ENCODE results near the gene LGALS8.
"Not testable (repeated sequence)": the region's sequence is repeated elsewhere in the genome, so short reads cannot be mapped to it uniquely, and the experiment has no call there.

The LGALS8 gene

DNA sequence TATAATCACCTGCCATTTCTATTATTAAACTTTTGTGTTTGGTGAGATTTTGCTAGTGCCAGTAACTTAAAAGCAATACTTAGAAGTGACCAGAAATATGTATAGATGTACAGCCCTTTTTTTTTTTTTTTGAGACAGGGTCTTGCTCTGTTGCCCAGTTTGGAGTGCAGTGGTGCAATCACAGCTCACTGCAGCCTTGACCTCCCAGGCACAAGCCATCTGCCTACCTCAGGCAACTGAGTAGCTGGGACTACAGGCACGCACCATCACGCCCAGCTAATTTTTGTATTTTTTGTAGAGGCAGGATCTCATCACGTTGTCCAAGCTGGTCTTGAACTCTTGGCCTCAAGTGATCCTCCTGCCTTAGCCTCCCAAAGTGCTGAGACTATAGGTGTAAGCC is 56.6 kb downstream of the LGALS8 start:
- in situ Hi-C loops (cut with MboI; ENCODE audit: low sequenced_read_pairs) = not testable (repeated sequence)

DNA sequence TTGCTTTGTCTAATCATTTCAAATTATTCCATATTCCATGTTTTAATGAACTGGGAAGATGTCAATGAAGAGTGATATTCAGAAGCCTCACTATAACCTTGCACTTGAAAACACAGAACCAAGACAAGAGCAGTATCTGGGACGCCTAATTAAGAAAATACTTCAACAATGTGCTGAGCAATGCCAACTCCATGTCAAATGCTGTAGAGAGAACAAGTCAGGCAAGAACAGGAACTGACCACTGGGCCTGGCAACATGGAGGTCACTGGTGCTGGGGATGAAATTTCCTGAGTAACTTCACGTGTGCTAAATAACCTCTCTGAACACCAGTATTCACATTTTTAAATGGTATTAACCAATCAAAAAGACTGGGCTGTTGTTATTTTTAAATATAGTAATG is 57.7 kb downstream of the LGALS8 start:
- in situ Hi-C loops (cut with MboI; ENCODE audit: low sequenced_read_pairs) = no loop called here

DNA sequence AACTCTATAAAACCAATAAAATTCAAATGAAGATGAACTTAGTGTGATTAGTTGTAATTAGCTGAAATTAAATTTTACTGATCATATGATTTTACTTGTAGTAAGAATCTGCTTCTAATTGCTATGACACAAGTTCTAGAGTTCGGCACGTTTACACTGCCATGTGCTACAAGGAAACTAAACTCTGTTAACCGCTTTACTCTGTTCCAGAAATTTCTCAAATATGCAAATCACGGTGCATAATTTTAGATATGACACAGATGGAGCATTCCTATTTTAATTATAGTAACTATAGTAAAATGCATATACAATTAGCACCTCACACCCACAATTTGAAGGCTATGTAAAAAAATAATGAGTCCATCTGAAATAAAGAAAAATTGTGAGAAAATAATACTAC is 65.7 kb downstream of the LGALS8 start:
- in situ Hi-C loops (cut with MboI; ENCODE audit: low sequenced_read_pairs) = no loop called here

DNA sequence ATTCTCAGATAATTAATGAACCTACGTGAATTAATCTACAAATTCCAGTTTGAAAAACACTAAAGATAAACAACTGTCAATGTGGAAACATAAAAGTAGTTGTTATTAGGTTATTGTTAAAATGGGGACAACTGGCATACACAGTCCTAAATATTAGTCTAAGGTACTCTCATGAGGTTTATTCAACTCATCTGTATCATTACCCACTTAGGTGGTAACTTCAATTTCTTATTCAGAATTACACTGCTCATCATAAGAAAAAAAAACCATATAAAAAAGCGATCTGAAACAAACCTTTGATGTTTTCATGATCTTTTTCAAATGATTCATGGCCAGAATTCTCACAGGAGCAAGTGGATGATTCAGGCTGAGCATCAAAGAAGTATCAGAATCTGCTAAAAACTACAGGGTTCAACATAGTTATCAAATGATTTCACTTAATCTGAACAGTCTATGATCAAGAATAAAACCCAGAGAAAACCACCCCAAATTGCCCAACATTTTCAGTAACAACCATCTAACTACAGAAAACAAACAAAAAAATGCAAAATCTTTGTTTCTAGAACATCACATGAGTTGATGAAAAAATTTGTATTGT is 66.9 kb downstream of the LGALS8 start:
- in situ Hi-C loops (cut with MboI; ENCODE audit: low sequenced_read_pairs) = no loop called here

DNA sequence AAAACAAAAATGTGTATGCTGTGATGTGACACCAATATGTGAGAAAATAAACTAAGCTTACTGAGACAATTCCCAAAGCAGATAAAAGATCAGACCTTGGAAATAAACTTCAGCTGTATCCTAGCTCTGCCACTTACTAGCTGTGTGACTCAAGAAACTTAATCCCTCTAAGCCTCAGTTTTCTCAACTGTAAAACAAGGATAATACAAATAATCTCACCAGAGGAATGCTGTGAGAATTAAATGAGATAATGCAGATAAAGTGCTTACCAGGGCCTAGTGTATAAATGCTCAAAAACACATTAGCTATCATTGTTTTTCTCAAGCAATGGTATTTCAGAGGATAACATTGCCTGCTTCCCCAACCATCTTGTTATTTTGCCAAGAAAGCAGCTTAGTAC is 78.4 kb downstream of the LGALS8 start:
- in situ Hi-C loops (cut with MboI; ENCODE audit: low sequenced_read_pairs) = no loop called here
